Skeletal muscle satellite cell (primary cell): ENCODE data around the gene PLEKHA7.

Source experiments
- H3K27me3 ChIP-seq: 2 replicates; pipeline ENCODE4 v1.7.0; 2013; ENCODE audit warnings: low read length; ENCODE audit not compliant: control insufficient read depth, insufficient read depth
- H3K36me3 ChIP-seq: 2 replicates; pipeline ENCODE4 v1.7.0; 2013; ENCODE audit warnings: mild to moderate bottlenecking, control low read depth, low read length; ENCODE audit not compliant: insufficient read depth
- H3K4me1 ChIP-seq: 2 replicates; pipeline ENCODE4 v1.7.0; 2013; ENCODE audit warnings: low read length; ENCODE audit not compliant: control insufficient read depth, insufficient read depth
- H3K4me2 ChIP-seq: 2 replicates; pipeline ENCODE4 v1.7.0; 2013; ENCODE audit warnings: mild to moderate bottlenecking, low read length
- H3K4me3 ChIP-seq: 2 replicates; pipeline ENCODE4 v1.7.0; 2013; ENCODE audit warnings: low read length
- H3K9ac ChIP-seq: 2 replicates; pipeline ENCODE4 v1.7.0; 2013; ENCODE audit warnings: mild to moderate bottlenecking, low read depth, low read length, moderate library complexity
- H3K9me3 ChIP-seq: replicated peaks from 2 replicates; pipeline ENCODE4 v1.7.0; 2013; ENCODE audit warnings: mild to moderate bottlenecking, control low read depth, low read length

Gene PLEKHA7

GRCh38 chr11:16811136-16812020 is 202.8 kb downstream of the PLEKHA7 start:
- no peak overlapping the region for H3K9ac ChIP-seq
- H3K36me3 ChIP-seq: no peaks in the 10 kb centered on the region
- H3K4me2 ChIP-seq: no peak overlapping the region
- peaks cover 16% of the 10 kb centered on the region for H3K4me1 ChIP-seq
- H3K4me3 ChIP-seq: no peak overlapping the region
- no peaks in the 10 kb centered on the region for H3K27me3 ChIP-seq
- no peaks in the 10 kb centered on the region for H3K9me3 ChIP-seq

GRCh38 chr11:16809886-16810668 is 204.1 kb downstream of the PLEKHA7 start:
- H3K27me3 ChIP-seq: no peaks in the 10 kb centered on the region
- H3K9ac ChIP-seq: no peak overlapping the region

GRCh38 chr11:16807306-16807705 is 206.9 kb downstream of the PLEKHA7 start:
- Histone ChIP-seq H3K9ac (no peak overlapping the region), H3K4me3 (no peak overlapping the region), H3K9me3 (no peaks in the 10 kb centered on the region), H3K36me3 (no peaks in the 10 kb centered on the region), H3K27me3 (no peaks in the 10 kb centered on the region), H3K4me2 (no peak overlapping the region), H3K4me1 (peaks cover 19% of the 10 kb centered on the region)

More at GRCh38 chr11:16809886-16810668, 204.1 kb downstream of the PLEKHA7 start:
- Histone ChIP-seq H3K9me3 (no peaks in the 10 kb centered on the region), H3K4me1 (peaks cover 19% of the 10 kb centered on the region), H3K36me3 (no peaks in the 10 kb centered on the region), H3K4me2 (no peak overlapping the region), H3K4me3 (no peak overlapping the region)

- H3K9ac ChIP-seq: no peak overlapping the region
- no peaks in the 10 kb centered on the region for H3K27me3 ChIP-seq
- H3K4me1 ChIP-seq: peaks cover 19% of the 10 kb centered on the region
- H3K4me3 ChIP-seq: no peak overlapping the region
- H3K36me3 ChIP-seq: no peaks in the 10 kb centered on the region
- H3K9me3 ChIP-seq: no peaks in the 10 kb centered on the region
- H3K4me2 ChIP-seq: peak overlapping the region; percentile 8
These were observed 207.4 kb downstream of the PLEKHA7 start for GRCh38 chr11:16806791-16807190.

- H3K36me3 ChIP-seq: no peaks in the 10 kb centered on the region
- H3K4me2 ChIP-seq: no peak overlapping the region
- no peaks in the 10 kb centered on the region for H3K9me3 ChIP-seq
- peaks cover 19% of the 10 kb centered on the region for H3K4me1 ChIP-seq
- H3K27me3 ChIP-seq: no peaks in the 10 kb centered on the region
- no peak overlapping the region for H3K4me3 ChIP-seq
- no peak overlapping the region for H3K9ac ChIP-seq
These were observed 208.3 kb downstream of the PLEKHA7 start for GRCh38 chr11:16805938-16806337.

- Histone ChIP-seq H3K27me3 (no peaks in the 10 kb centered on the region), H3K36me3 (no peaks in the 10 kb centered on the region)
These were observed 209.9 kb downstream of the PLEKHA7 start for GRCh38 chr11:16804104-16804947.

GRCh38 chr11:16801288-16801980 is 212.8 kb downstream of the PLEKHA7 start:
- Histone ChIP-seq H3K9me3 (no peaks in the 10 kb centered on the region), H3K4me3 (no peak overlapping the region), H3K9ac (no peak overlapping the region), H3K4me1 (peaks cover 3% of the 10 kb centered on the region), H3K36me3 (no peaks in the 10 kb centered on the region), H3K27me3 (no peaks in the 10 kb centered on the region), H3K4me2 (no peak overlapping the region)

More at GRCh38 chr11:16804104-16804947, 209.9 kb downstream of the PLEKHA7 start:
- Histone ChIP-seq H3K9ac (no peak overlapping the region), H3K4me3 (no peak overlapping the region), H3K9me3 (no peaks in the 10 kb centered on the region), H3K4me2 (no peak overlapping the region), H3K4me1 (peaks cover 8% of the 10 kb centered on the region)

GRCh38 chr11:16800382-16800781 is 213.8 kb downstream of the PLEKHA7 start:
- no peaks in the 10 kb centered on the region for H3K27me3 ChIP-seq
- no peaks in the 10 kb centered on the region for H3K36me3 ChIP-seq
- H3K9me3 ChIP-seq: no peaks in the 10 kb centered on the region
- H3K4me2 ChIP-seq: no peak overlapping the region
- no peaks in the 10 kb centered on the region for H3K4me1 ChIP-seq
- H3K4me3 ChIP-seq: no peak overlapping the region
- no peak overlapping the region for H3K9ac ChIP-seq

- Histone ChIP-seq H3K4me3 (no peak overlapping the region), H3K9ac (no peak overlapping the region), H3K36me3 (no peaks in the 10 kb centered on the region), H3K9me3 (no peaks in the 10 kb centered on the region), H3K4me1 (no peaks in the 10 kb centered on the region), H3K27me3 (no peaks in the 10 kb centered on the region), H3K4me2 (no peak overlapping the region)
These were observed 214.3 kb downstream of the PLEKHA7 start for GRCh38 chr11:16799890-16800289.

GRCh38 chr11:16799221-16799620 is 215.0 kb downstream of the PLEKHA7 start:
- no peak overlapping the region for H3K4me2 ChIP-seq
- no peaks in the 10 kb centered on the region for H3K4me1 ChIP-seq
- H3K9me3 ChIP-seq: no peaks in the 10 kb centered on the region
- H3K9ac ChIP-seq: no peak overlapping the region
- H3K4me3 ChIP-seq: no peak overlapping the region
- H3K36me3 ChIP-seq: no peaks in the 10 kb centered on the region
- H3K27me3 ChIP-seq: no peaks in the 10 kb centered on the region
